Panc1 (cell line): ENCODE data around the gene MYCBP2. TPM values are rescaled to one million over a fixed set of nuclear protein-coding genes. Genes with fewer than 3 reads are reported as not detected.

Experiments
- ATAC-seq: fragments of 200-7000 bp; cut with Tn5 transposase; 2 replicates; pipeline ENCODE4 v1.9.1; 2020; ENCODE audit warnings: mild to moderate bottlenecking, moderate library complexity
- BruUV-seq: library from RNA; stranded (reverse); fragments of 400-500 nt; replicated peaks from 2 replicates; lab custom pipeline; 2021; lab: Mats Ljungman, UMichigan
- CTCF ChIA-PET: fragments of 300-600 bp; sonication (Branson Sonifier 250); formaldehyde crosslinking; loops from one replicate; lab custom pipeline; 2022; ENCODE audit warnings: antibody characterized with exemption; lab: Charles Lee
- POLR2A ChIA-PET: fragments of 300-600 bp; sonication (Branson Sonifier 250); formaldehyde crosslinking; loops from one replicate; lab custom pipeline; 2022; ENCODE audit warnings: antibody characterized with exemption; lab: Charles Lee
- DNase-seq: peaks from one replicate; pipeline ENCODE4 v3.0.0-alpha.2; 2010; ENCODE audit warnings: low read depth, low spot score
- H3K27ac ChIP-seq: 2 replicates; pipeline ENCODE4 v1.5.1; 2011; ENCODE audit warnings: mild to moderate bottlenecking, low read length, inconsistent platforms
- H3K27me3 ChIP-seq: fragments of 200-500 bp; sonication (Bioruptor generic); 2 replicates; pipeline ENCODE4 v1.6.0; 2014; ENCODE audit warnings: low read length, inconsistent platforms; ENCODE audit not compliant: control insufficient read depth, insufficient read depth
- H3K36me3 ChIP-seq: fragments of 200-500 bp; sonication (Bioruptor generic); 2 replicates; pipeline ENCODE4 v1.5.1; 2014; ENCODE audit warnings: inconsistent platforms, mild to moderate bottlenecking, low read length, moderate library complexity; ENCODE audit not compliant: control insufficient read depth, insufficient read depth
- H3K4me1 ChIP-seq: 2 replicates; pipeline ENCODE4 v1.5.1; 2011; ENCODE audit warnings: inconsistent platforms, mild to moderate bottlenecking, low read length, moderate library complexity; ENCODE audit not compliant: control insufficient read depth, insufficient read depth
- H3K4me3 ChIP-seq, 2 experiments: 2 replicates each; pipeline ENCODE4 v1.5.1; 2011 to 2012; ENCODE audit warnings: low read depth in 2 of 2, low read length in 2 of 2, mild to moderate bottlenecking in 2 of 2, inconsistent platforms in 1 of 2, moderate library complexity in 1 of 2
- H3K9me3 ChIP-seq: fragments of 200-500 bp; sonication (Bioruptor generic); 2 replicates; pipeline ENCODE4 v1.5.1; 2014; ENCODE audit warnings: low read depth, mild to moderate bottlenecking, inconsistent platforms, low read length, moderate library complexity; ENCODE audit not compliant: control insufficient read depth, insufficient read depth
- POLR2AphosphoS5 ChIP-seq: IDR thresholded peaks from 2 replicates; pipeline ENCODE4 v1.6.1; 2012; ENCODE audit warnings: mild to moderate bottlenecking, low read depth, low read length, moderate library complexity
- REST ChIP-seq, 2 experiments: IDR thresholded peaks; 2 replicates each; pipeline ENCODE4 v1.6.1; 2011 to 2012; ENCODE audit warnings: low read depth in 2 of 2, control low read depth in 1 of 2, low read length in 1 of 2, mild to moderate bottlenecking in 1 of 2, moderate library complexity in 1 of 2; ENCODE audit not compliant: insufficient read depth in 1 of 2
- SIN3A ChIP-seq: IDR thresholded peaks from 2 replicates; pipeline ENCODE4 v1.6.1; 2012; ENCODE audit warnings: low read depth, mild to moderate bottlenecking, low read length, moderate library complexity, borderline replicate concordance; ENCODE audit not compliant: insufficient read depth
- TCF7L2 ChIP-seq: IDR thresholded peaks from 2 replicates; pipeline ENCODE4 v1.6.1; 2011; ENCODE audit warnings: mild to moderate bottlenecking, low read depth, low read length, inconsistent platforms
- in situ Hi-C: cut with HindIII; loops from 2 replicates; pipeline ENCODE4 v1.10.0; 2016; ENCODE audit warnings: low sequenced_read_pairs, low pct_unique_long_range_greater_than_20kb
- intact Hi-C: fragments of 100-400 bp; cut with micrococcal nuclease; formaldehyde crosslinking; loops from one replicate; pipeline ENCODE4 v1.10.0; 2022; ENCODE audit not compliant: unreplicated experiment
- total RNA-seq: library from RNA; stranded (reverse); gene quantifications from one replicate; pipeline ENCODE4 v1.2.1, GENCODE V29; 2021; ENCODE audit not compliant: unreplicated experiment
- TF ChIP-seq, protein P1 (sequence below): fragments of 450-650 bp; IDR thresholded peaks from 2 replicates; pipeline ENCODE4 v1.5.1; 2017; ENCODE audit warnings: mild to moderate bottlenecking

MYCBP2 gene
- total RNA-seq, 1 experiment from 2014 or later = 41.4 TPM

DNA sequence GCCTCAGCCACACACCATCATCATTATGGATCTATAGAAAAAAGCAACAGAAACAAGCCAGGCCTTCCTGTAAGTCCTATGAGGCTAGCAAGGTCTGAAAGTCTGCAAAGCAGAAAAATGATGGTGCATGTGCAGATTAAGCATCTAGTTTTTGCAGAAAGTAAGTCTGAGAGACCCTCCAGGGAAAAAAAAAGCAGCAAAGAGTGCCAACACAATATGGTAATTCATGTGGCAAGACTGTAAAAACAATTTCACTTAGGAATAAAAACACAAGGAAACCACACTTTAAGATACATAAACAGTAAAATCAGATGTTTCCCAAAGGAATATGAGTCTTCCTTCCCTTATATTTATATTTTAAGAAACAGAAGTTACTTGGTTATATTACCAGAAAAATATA, 187.6 kb downstream of the MYCBP2 start:
- no peak for DNase-seq
- Histone ChIP-seq H3K4me3 (no peak overlapping the region), H3K4me1 (no peaks in the 10 kb centered on the region), H3K27ac (no peak overlapping the region), H3K36me3 (no peaks in the 10 kb centered on the region), H3K27me3 (no peaks in the 10 kb centered on the region), H3K9me3 (no peaks in the 10 kb centered on the region)
- no peak for ATAC-seq
- no TSS peak for BruUV-seq
- TF ChIP-seq, protein P1, sequence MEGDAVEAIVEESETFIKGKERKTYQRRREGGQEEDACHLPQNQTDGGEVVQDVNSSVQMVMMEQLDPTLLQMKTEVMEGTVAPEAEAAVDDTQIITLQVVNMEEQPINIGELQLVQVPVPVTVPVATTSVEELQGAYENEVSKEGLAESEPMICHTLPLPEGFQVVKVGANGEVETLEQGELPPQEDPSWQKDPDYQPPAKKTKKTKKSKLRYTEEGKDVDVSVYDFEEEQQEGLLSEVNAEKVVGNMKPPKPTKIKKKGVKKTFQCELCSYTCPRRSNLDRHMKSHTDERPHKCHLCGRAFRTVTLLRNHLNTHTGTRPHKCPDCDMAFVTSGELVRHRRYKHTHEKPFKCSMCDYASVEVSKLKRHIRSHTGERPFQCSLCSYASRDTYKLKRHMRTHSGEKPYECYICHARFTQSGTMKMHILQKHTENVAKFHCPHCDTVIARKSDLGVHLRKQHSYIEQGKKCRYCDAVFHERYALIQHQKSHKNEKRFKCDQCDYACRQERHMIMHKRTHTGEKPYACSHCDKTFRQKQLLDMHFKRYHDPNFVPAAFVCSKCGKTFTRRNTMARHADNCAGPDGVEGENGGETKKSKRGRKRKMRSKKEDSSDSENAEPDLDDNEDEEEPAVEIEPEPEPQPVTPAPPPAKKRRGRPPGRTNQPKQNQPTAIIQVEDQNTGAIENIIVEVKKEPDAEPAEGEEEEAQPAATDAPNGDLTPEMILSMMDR = no peak
- TF ChIP-seq REST (IDR thresholded peaks at IDR 0.05; ENCODE audit: insufficient read depth in 1 of 2, low read depth in 2 of 2, low read length in 1 of 2) = no peak
- TF ChIP-seq SIN3A = no peak
- no peak for TF ChIP-seq TCF7L2
- no peak for TF ChIP-seq POLR2AphosphoS5
- in situ Hi-C loops (no loop called here), intact Hi-C loops (no loop called here)
- ChIA-PET CTCF (no interaction called here), POLR2A (no interaction called here)

- H3K27ac ChIP-seq = no peak overlapping the region
- ATAC-seq = no peak
- ChIA-PET POLR2A (no interaction called here), CTCF (no interaction called here)
- DNase-seq = no peak
- no peaks in the 10 kb centered on the region for H3K4me1 ChIP-seq
- H3K4me3 ChIP-seq = no peak overlapping the region
- H3K9me3 ChIP-seq = no peaks in the 10 kb centered on the region
- intact Hi-C loops (no loop called here), in situ Hi-C loops (no loop called here)
- BruUV-seq = no TSS peak
- H3K27me3 ChIP-seq = no peaks in the 10 kb centered on the region
- TF ChIP-seq, protein P1 = no peak
- TF ChIP-seq SIN3A = no peak
- no peak for TF ChIP-seq TCF7L2
- no peak for TF ChIP-seq POLR2AphosphoS5
- no peak for TF ChIP-seq REST (IDR thresholded peaks at IDR 0.05; ENCODE audit: insufficient read depth in 1 of 2, low read depth in 2 of 2, low read length in 1 of 2)
- H3K36me3 ChIP-seq = no peaks in the 10 kb centered on the region
Measured at GRCh38 chr13:77138813-77139212, 188.1 kb downstream of the MYCBP2 start.
